ENCODE data around the gene THRB.
"Not testable (repeated sequence)": the region's sequence is repeated elsewhere in the genome, so short reads cannot be mapped to it uniquely, and the experiment has no call there.

THRB gene

DNA sequence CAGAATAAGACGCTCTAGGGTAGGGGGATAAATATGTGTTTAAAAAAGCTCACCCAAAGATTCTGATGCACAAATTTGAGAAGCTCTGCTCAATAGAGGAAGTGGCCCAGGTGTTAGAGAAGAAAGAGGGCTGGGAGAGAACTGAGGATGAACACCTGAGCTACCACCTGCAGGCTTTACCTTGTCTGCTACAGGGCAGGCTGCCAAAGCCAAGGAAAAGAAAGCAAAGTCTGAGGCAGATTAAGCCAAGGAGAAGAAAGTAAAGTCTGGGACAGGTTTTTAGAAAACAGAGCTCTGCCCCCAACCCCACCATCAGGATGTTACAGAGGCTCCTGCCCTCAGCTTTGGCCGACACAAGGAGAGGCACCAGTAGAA is 92.9 kb downstream of the THRB start:
- DNase-seq (ENCODE audit: low spot score): no peak

DNA sequence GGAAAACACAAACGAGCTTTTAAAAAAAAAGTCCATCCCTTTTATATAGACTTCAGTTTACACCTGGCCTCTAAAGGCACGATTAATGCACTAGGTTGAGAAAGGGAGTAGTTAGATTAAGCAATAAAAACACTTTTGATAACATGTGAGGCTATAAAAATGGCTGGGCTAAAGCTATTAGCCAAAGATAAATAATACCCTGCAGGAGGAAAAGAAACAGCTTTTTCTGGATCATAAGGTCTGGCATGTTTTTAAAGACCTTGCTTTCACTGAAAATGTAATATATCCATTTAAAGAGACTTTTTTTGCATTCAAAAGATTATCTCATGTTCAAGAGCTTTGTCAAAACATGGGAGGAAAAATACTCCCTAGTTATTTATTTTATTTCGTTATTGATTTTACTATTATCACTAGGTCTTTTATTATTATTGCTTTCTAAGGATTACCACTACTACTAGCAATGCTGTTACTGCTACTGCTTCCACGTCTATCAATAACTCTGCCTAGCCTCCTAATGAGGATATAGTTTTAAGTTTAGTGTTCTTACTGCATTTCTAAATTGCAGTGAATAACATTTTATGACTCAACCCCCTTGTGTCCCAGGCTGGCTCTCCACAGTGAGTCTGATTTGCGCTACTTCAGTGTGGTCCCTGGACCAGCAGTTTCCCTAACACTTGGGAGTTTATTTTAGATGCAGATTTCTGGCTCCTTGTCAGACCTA is 93.4 kb downstream of the THRB start:
- no peak for DNase-seq (ENCODE audit: low spot score)

DNA sequence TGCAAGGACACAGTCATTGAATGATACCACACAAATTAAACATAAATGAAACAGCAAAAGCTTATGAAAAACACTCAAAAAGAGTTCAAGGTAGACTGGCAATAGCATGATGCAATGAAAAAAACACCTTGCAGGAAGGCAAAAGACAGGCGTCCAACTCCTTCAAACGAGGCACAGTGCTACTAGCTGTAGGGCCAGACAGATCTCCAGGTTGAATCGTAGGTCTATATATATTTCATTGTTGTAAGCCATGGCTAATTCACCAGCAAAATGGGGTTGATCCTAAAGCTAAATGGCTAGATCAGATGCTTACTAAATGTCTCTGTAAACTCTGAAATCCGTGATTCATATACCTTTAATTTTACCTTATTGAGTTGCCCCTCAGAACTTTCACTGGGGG is 94.2 kb downstream of the THRB start:
- no peak for DNase-seq (ENCODE audit: low spot score)

DNA sequence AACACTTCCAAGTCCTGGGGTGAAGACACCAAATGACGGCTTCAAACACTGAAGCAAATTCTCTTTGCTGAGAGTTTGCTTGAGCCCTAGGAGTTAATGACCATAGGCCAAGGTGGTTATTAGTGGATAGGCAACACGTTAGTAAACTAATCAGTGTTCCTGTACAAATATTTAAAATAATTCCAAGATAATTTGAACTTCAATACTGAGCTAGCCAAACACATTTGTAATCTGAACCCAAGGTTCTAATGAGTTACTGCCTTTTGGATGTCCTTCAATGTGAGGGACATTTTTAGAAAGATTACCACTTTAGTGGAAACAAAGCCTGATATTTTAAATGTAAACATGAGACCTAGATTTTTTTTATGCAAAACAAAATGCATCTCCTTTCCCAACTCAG is 94.6 kb downstream of the THRB start:
- no peak for DNase-seq (ENCODE audit: low spot score)

DNA sequence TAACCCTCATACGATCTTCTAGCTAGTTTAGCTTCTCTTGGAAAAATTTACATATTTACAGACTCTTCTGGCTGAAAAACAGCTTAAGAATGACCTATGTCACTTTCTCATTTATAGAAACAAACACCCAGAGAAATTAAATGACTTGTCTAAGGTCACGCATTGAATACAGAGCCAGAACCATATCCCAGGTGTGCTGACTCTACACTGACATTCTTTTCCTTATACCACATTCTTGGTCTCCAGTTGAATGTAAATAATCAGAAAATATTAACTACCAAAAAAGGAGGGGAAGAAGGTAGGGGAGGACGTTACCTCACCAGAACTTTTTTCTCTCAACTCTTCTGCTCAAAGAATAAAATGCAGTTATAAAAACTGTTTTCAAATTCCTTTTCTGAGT is 95.0 kb downstream of the THRB start:
- DNase-seq (ENCODE audit: low spot score): no peak

DNA sequence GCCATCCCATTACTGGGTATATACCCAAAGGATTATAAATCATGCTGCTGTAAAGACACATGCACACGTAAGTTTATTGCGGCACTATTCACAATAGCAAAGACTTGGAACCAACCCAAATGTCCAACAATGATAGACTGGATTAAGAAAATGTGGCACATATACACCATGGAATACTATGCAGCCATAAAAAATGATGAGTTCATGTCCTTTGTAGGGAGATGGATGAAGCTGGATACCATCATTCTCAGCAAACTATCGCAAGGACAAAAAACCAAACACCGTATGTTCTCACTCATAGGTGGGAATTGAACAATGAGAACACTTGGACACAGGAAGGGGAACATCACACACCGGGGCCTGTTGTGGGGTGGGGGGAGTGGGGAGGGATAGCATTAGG is 95.9 kb downstream of the THRB start:
- DNase-seq (ENCODE audit: low spot score): not testable (repeated sequence)

DNA sequence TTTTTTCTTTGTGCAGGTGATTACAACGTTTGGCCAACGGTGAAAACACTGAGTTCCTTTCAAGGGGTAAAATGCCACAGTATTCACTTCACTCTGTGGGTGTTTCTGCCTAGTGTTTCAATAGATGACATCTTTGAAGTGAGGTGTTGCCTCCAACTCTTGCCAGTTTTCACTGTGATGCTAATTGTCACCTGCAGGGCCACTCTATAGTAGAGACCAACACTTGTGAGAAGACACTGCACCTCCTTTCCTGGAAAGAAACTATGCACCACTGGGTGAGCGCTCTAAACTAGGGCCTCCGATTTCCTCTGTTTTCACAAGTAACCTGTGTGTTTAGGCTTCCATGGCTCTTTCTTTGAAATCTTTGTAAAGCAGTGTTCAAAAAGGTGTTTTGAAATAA is 98.3 kb downstream of the THRB start:
- no peak for DNase-seq (ENCODE audit: low spot score)

DNA sequence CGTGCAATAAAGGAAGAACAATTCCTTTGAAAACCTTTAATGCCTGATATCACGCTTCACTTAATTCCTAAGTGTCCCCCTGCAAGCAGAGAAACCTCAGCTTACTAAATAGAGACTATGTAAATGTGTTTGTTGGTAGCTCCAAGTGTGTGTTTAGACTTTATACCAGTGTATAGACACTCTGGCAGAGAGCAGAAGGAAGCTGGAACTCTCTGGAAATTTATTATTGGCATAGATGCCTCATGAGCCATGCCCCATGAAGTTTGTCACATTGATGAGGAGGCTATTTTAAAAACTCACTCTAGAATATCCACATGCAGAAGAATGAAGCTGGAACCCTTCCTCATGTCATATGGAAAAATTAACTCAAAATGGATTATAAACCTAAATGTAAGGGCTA is 99.9 kb downstream of the THRB start:
- no peak for DNase-seq (ENCODE audit: low spot score)

DNA sequence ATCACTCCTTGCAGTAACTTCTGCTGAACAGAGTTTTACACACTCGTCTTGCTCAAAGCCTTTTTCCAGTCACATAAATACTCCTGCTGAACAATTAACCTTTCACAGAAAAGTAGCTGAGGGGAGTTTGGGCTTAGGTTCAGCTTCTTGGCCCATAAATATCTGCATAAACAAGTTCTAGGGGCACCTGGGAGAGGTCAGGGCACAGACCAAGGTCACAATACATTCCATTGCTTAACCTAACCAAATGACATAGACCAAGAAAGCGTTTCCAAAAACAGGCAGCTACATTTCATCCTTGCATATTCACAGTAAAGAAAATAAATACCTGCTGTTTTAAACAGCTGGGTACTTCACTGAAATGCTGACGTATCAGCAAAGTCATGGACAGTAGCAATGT is 101.3 kb downstream of the THRB start:
- DNase-seq (ENCODE audit: low spot score): no peak

DNA sequence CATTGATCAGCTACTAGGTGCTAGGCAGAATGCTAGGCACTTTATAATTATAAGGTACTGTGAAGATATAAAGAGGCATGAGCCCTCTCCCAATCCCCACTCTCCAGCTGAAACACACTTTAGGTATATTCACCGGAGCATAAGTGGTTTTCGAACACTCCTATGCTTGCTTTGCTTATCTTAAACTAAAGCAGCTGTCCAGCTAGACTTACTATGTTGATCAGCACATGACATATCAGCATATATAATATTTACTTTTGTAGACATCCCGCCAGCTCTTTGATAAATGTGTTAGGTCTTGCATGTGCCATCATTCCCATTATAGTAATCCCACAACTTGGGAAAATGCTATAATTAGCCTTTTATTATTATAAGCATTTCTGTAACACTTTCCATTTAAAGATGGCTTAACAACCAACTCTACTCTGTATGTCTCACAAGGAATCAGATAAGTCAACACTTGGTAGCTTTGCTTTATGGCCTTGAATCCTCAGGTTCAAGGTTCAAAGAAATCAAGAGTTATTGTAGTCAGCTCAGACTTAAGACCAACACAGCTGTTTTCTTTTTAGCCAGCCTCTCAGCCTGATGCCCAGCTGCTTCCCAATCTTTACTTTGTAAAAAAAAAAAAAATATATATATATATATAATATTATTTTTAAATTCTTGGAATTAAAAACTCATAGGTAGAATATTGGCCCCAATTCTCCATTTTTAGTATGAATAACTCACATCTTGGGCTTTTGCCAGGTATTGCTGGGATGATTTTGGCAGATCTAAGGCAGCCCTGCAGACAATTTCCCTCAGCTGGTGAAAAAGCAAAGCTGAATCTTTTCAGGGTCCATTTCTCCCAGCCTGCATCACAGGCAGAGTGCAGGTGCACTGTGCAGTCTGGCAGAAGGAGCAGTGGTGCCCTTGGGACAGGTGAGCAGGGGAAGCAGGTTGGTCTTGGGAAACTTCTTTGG is 104.2 kb downstream of the THRB start:
- no peak for DNase-seq (ENCODE audit: low spot score)

DNA sequence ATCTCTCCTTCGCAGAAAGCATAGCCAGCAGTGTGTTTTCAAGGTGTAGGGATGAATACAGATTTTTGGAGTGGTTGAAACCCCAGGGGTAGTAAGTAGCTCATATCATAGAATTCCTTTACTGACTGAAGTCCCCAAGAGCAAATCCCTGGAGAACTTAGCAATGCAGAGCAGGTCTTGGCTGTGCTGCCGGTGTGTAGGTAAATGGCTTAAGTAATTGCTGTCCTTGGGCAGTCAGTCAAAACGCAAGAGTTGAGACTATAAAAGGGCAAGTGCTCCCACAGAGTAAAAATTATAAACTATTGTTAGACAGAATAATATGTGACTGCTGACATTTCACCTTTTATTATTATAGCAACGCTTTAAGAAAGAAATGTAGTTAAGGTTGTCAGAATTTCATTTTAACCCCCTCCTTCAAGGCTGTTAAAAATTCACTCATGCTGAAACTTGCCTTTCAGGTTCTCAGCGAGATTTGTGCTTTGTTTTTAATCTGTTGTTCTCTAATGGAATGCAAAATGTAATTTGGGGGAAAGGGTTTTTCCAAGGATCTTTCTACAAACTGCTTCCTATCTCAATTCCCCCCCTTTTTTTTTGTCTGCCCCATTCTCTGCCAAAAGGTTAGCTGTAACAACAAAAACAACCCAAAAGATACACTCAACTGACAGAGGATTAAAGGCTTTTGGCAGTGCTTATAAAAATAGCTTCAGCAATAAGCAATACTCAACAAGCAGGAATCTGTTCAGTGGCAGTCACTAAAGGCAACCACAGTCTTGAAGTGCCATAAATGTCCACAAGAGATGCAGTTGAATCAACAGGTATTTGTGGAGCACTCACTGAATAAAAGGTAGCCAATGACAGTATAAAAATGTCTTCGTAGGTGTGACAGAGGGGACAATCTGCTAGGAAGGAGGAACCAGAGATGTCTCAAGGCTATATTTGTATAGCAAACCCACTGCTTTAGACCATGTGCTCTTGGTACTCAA is 105.3 kb downstream of the THRB start:
- DNase-seq (ENCODE audit: low spot score): no peak

DNA sequence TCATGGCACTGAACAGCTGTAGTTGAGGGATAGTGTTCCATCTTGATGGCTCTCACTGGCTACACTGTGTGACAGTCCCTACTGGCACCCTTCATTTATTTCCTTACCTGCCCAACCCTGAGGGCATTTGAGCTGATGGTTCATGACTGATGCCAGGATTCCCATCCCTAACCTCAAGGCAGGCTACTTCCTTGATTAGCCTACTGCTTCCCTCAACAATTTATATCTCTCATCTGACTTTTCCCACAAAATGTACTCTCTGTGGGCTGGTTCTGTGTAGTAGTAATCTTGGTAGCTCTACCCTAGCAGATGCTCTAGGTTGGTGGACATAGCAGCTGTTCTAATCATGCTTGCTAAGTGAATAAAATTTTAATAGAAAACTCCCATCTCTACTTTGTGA is 106.0 kb downstream of the THRB start:
- no peak for DNase-seq (ENCODE audit: low spot score)

DNA sequence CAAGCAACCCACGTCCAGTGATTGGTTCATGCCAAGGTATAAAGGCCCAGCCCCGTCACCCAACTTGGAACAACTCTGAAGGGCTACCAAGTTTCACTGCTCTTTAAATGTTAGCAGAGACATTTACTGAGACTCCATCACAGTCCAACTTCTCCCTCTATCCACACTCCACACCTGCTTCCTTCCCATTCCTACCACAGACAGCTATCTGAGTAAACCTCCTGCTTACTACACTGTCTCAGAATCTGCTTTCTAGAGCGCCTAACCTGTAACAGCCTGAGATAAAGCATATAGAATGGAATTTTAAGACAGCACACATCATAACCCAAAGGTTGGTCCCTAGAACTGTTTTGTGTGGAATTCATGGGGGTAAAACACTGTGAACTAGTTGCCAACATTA is 106.5 kb downstream of the THRB start:
- no peak for DNase-seq (ENCODE audit: low spot score)

DNA sequence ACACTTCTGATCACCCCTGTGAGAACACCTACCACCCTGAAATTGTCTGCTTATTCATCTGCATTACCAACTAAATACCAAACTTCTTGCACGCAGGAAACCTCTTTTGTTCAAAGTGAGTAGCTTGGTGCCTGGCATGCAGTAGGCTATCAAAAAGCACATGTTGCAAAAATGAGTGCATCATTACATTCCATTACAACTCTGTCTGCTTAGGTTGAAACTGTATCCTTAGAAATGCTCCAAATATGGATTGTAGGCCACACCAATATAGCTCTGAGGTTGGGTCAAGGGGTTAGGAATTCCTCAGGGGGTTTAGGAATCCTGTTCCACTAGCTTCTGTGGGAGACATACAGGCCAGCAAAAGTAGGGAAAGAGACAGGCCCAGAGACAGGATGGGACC is 107.2 kb downstream of the THRB start:
- DNase-seq (ENCODE audit: low spot score): no peak

DNA sequence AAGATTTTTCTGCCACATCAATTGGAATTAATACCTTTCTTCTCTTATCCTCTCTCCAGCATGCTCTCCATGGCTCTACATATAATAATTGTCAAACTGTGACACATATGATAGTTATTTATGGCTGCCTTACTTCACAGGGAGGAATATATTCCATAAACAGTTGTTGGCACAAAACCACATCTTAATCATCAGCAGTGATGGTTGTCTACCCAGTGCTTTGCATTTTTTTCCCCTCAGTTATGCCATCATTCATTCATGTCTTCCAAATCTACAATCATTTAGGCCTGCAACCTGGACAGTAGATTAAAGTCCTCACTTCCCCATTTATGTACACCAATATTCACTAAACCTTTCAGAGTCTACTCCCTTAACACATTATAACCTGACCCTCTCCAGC is 107.7 kb downstream of the THRB start:
- DNase-seq (ENCODE audit: low spot score): peak; percentile 69

DNA sequence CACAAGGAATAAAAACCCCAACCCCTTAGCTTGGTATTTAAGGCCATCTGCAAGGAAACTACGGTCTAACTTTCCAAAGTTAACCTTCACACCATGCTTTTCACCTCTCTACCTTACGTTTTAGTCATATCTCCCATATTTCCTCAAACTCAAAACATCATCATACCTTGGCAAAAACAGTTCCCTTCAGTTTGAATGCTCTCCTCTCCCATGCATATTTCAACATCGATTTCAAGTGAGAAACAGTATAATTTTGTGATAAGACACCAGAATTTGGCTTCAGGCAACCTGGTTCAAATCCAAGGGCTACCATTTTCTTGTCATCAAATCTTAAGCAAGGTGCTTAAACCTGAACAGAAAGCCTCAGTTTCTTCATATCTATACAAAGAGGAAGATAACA is 108.2 kb downstream of the THRB start:
- DNase-seq (ENCODE audit: low spot score): no peak

DNA sequence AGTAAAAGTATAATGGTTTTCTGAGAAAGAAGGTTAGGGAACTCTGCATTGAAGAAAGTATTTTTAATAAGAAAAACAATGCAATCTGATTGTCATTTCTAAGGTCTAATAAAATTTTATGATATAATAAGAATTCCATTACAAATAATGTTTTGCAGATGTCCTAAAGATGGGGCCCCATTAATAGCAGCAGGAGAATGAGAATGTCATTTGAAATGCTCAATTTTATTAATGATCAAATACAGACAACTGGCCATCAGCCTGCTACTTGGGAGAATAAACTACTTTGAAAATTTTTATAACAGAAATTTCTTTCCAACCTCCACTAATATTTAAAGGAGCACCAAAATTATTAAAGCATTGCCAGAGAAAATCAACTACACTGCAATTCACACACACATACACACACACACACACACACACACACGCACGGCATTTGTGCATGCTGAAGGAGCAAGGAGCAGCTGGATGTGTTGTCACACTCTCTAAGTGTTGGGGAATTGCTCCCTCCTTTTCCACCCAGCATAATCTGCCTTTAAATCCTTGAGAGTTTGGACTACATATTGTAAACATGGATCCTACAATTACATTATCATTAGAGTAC is 109.5 kb downstream of the THRB start:
- DNase-seq (ENCODE audit: low spot score): no peak

DNA sequence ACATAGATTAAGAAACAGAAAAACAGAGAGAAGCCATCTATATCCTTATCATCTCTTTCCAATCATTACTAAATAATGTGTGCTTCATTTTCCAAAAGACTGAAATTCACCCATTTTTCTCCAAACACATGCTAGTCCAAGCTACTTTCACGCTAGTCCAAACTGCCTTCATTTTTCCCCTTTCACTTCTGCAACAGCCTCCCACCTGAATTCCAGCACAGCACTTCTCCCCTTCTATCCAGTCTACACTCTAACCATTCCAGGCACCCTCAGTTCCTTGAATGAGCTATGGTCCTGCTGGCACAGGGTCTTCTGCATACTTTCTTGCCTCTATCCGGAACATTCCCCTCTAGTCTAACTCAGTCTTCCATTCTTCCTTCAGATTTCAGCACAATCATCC is 112.0 kb downstream of the THRB start:
- no peak for DNase-seq (ENCODE audit: low spot score)

DNA sequence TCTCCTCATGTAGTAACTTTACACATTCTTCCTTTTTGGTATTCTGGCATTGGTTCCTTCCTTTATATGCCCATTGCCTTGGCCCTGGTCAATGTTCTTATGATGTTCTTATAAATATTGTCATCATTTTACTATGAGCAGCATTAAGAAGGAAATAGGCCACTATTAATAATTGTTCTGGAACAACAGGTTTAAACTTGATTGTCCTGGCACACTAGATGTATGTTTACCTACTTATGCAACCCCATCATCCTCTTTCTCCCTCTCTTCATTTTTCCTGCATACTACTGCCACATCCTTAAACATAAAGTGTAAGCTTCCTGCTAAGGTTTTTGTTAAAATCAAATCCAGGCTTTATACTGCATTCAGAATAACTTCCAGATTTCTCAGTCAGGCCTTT is 114.7 kb downstream of the THRB start:
- no peak for DNase-seq (ENCODE audit: low spot score)

DNA sequence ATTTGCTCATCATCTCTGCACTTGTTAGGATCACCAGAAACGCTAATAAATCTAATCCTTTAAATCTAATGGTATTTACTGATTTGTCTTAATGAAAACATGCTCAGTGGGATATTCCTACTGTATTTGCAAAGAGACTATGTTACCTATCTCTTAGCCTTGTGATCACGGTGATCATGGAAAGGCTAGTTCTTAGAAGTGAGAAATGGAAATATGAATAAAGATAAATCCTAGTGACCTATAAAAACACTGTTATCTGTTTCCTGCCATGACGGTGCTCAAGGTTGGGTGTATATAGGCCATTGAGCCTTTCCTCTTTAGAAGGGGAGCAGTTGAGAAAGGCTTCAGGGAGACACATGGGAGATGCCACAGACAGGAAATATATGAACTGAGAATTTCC is 116.3 kb downstream of the THRB start:
- no peak for DNase-seq (ENCODE audit: low spot score)

DNA sequence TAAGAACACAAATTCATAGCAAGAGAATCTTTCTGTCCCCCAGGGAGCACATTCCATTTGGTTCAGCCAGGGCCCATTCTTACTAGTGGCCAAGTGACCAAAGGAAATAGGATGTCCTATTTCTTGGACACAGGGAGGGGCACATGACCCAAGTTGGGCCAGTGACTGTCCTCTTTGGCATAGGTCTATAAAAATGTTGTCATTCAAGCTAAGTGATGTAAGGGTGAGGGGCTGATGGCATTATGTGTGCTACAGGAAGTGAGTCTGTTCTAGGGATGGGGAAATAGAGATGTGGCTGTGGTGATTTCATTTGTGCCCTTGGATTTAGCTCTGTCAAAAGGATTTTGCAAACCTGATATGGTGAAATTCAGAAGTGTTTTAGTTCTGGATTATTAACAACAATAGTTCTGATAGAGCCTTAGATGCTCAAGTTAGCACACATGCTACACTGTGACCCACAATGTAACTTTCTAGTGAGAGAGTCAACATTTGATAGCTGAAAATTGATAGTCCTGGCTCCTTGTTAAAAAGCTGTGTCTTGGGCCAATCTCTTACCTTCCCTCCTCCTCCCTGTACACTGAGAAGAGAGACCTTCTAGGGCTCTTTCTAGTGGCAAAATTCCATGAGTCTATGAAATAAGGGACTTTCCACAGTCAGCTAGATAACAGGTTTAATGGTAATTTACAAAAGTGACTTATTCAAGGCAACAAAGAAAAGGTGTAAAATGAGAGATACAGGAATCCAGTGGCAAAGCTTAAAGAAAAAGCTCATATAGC is 117.2 kb downstream of the THRB start:
- DNase-seq (ENCODE audit: low spot score): no peak

Data from SW480 (cell line).